GM12878 (cell line): Measurements from ENCODE around the gene AURKAIP1. TPM values are rescaled to one million over a fixed set of nuclear protein-coding genes. Genes with fewer than 3 reads are reported as not detected.
A peak's percentile ranks its signal among the peaks of the same experiment; 100 is the strongest.

Experiments used
- ATAC-seq: fragments of 200-7000 bp; cut with Tn5 transposase; 3 replicates; pipeline ENCODE4 v1.9.1; 2020; ENCODE audit warnings: mild to moderate bottlenecking, moderate library complexity
- BruUV-seq: library from RNA; stranded (reverse); fragments of 400-500 nt; replicated peaks from 2 replicates; lab custom pipeline; 2021; lab: Mats Ljungman, UMichigan
- CTCF ChIA-PET: fragments of 300-600 bp; sonication (Branson Sonifier 250); formaldehyde crosslinking; extraction: SDS; loops from one replicate; lab custom pipeline; 2021; ENCODE audit warnings: inconsistent platforms; lab: Yijun Ruan, JAX
- POLR2A ChIA-PET: fragments of 350-600 bp; formaldehyde crosslinking; extraction: SDS; loops from one replicate; lab custom pipeline; 2021; ENCODE audit warnings: inconsistent platforms; lab: Charles Lee
- RAD21 ChIA-PET: fragments of 300-600 bp; sonication (Branson Sonifier 250); formaldehyde crosslinking; loops from one replicate; lab custom pipeline; 2023; ENCODE audit warnings: antibody characterized with exemption; ENCODE audit not compliant: unreplicated experiment; lab: Charles Lee
- SMC1A ChIA-PET: fragments of 300-600 bp; sonication (Branson Sonifier 250); formaldehyde crosslinking; loops from one replicate; lab custom pipeline; 2023; ENCODE audit not compliant: unreplicated experiment, uncharacterized antibody; lab: Charles Lee
- DNase-seq: peaks from one replicate; pipeline ENCODE4 v3.0.0-alpha.2; 2011; ENCODE audit warnings: low read depth, low spot score
- FAIRE-seq: peaks from 3 replicates; lab custom pipeline; 2011; peaks lifted over from hg19 to GRCh38; lab: Jason Lieb, UNC
- H2AFZ ChIP-seq: 2 replicates; pipeline ENCODE4 v1.6.0; 2011; ENCODE audit warnings: low read depth, low read length, control low read depth; ENCODE audit not compliant: control insufficient read depth
- H3K27ac ChIP-seq: 2 replicates; pipeline ENCODE4 v1.5.1; 2011; ENCODE audit warnings: control low read depth; ENCODE audit not compliant: control insufficient read depth, insufficient read depth
- H3K27me3 ChIP-seq, 2 experiments: replicated peaks in 1 of 2; 2 replicates each; pipeline versions ENCODE4 v1.6.0 to v1.6.1; 2011; ENCODE audit warnings: low read length in 1 of 2; ENCODE audit not compliant: control insufficient read depth in 2 of 2, insufficient read depth in 2 of 2
- H3K36me3 ChIP-seq, 2 experiments: 2 replicates each; pipeline ENCODE4 v1.5.1; 2011; ENCODE audit warnings: low read length in 1 of 2; ENCODE audit not compliant: control insufficient read depth in 2 of 2, insufficient read depth in 2 of 2
- H3K4me1 ChIP-seq: 2 replicates; pipeline ENCODE4 v1.6.1; 2011; ENCODE audit warnings: mild to moderate bottlenecking, low read length, moderate library complexity, mixed read lengths; ENCODE audit not compliant: control insufficient read depth, insufficient read depth
- H3K4me2 ChIP-seq: 2 replicates; pipeline ENCODE4 v1.6.0; 2011; ENCODE audit warnings: control low read depth; ENCODE audit not compliant: control insufficient read depth, insufficient read depth
- H3K4me3 ChIP-seq: fragments of 200-600 bp; sonication (generic); 2 replicates; pipeline ENCODE4 v1.5.1; 2016
- H3K79me2 ChIP-seq: 2 replicates; pipeline ENCODE4 v1.6.0; 2011; ENCODE audit warnings: low read length; ENCODE audit not compliant: control insufficient read depth, insufficient read depth
- H3K9ac ChIP-seq: 2 replicates; pipeline ENCODE4 v1.8.0; 2011; ENCODE audit warnings: low read length, control low read depth, mixed read lengths; ENCODE audit not compliant: control insufficient read depth, insufficient read depth
- H3K9me3 ChIP-seq: replicated peaks from 3 replicates; pipeline ENCODE4 v1.5.1; 2011; ENCODE audit warnings: mild to moderate bottlenecking, low read length; ENCODE audit not compliant: control insufficient read depth, insufficient read depth
- H4K20me1 ChIP-seq: 2 replicates; pipeline ENCODE4 v1.6.0; 2011; ENCODE audit not compliant: control insufficient read depth, insufficient read depth
- CEBPZ ChIP-seq: fragments of 150-350 bp; IDR thresholded peaks from 2 replicates; pipeline ENCODE4 v1.6.1; 2016; ENCODE audit warnings: low read depth, low read length
- WGBS: methylation state at CpG from one replicate; pipeline ENCODE4 v1.1.6; 2016; ENCODE audit warnings: low lambda C conversion rate; ENCODE audit not compliant: insufficient replicate concordance, insufficient coverage; ENCODE audit errors: missing lambda C conversion rate; 5-methylcytosine and 5-hydroxymethylcytosine counted together
- in situ Hi-C: fragments of 300-500 bp; cut with MboI; formaldehyde crosslinking; loops from 9 replicates; pipeline ENCODE4 v1.14.3; 2018; ENCODE audit warnings: mixed read lengths
- intact Hi-C: fragments of 100-400 bp; cut with micrococcal nuclease; formaldehyde crosslinking; loops from one replicate; pipeline ENCODE4 v1.14.2; 2022; ENCODE audit not compliant: unreplicated experiment
- polyA plus RNA-seq, 11 experiments: library from polyadenylated mRNA; depleted of rRNA in 4 of 11; unstranded in 6 of 11; stranded (reverse) in 5 of 11; fragments of >200 nt; fragmentation: Nextera tagmentation in 4 of 11; fragmentation: Illumina TruSeq in 1 of 11; extraction: Ambion mirVana in 4 of 11; extraction: Trizol in 1 of 11; gene quantifications; 1 replicate in 1 of 11; 2 replicates in 10 of 11; pipeline versions ENCODE4 v1.2.1 to v1.2.3, GENCODE V29; 2011 to 2016; ENCODE audit warnings: inconsistent platforms in 2 of 11, missing spikeins in 2 of 11, low read depth in 1 of 11
- total RNA-seq, 4 experiments: library from RNA; depleted of rRNA in 3 of 4; stranded (reverse); fragments of >200 nt in 3 of 4; fragmentation: Illumina TruSeq in 1 of 4; extraction: Trizol in 1 of 4; gene quantifications; 2 replicates each; pipeline versions ENCODE4 v1.2.1 to v1.2.3, GENCODE V29; 2013 to 2021

The AURKAIP1 gene
- total and polyA plus RNA-seq, 10 of the 15 experiments (the other 5 are each of a cell fraction or from before 2014, with no cell fraction given): 6.5 to 366 (median 120) TPM

- Histone ChIP-seq H3K4me2 (0 out of 2 replicates have a peak overlapping the region, but pooled peaks have one; percentile 13), H3K4me1 (peaks cover 25% of the 10 kb centered on the region), H3K36me3 (no peaks in the 10 kb centered on the region), H3K27me3 (no peaks in the 10 kb centered on the region), H3K27ac (no peak overlapping the region), H3K9me3 (no peaks in the 10 kb centered on the region), H3K4me3 (no peak overlapping the region), H3K9ac (no peak overlapping the region), H4K20me1 (no peaks in the 10 kb centered on the region), H3K79me2 (no peaks in the 10 kb centered on the region), H2AFZ (no peak overlapping the region)
- intact Hi-C loops: no loop called here
- DNase-seq: no peak
- POLR2A ChIA-PET: no interaction called here
- BruUV-seq: no TSS peak
- 61% methylated on average over 56 of the region's 112 CpGs for WGBS
- RAD21 ChIA-PET: no interaction called here
- no peak for ATAC-seq
- no peak for TF ChIP-seq CEBPZ
- in situ Hi-C loops: no loop called here
- FAIRE-seq: no peak
- SMC1A ChIA-PET: no interaction called here
- CTCF ChIA-PET: no interaction called here
Measured at GRCh38 chr1:1419813-1420653, 45.0 kb upstream of the AURKAIP1 start.
